22Rv1 (cell line): ENCODE measurements around the gene MEGF11.

Experiments
- H3K27ac ChIP-seq: fragments of 450-650 bp; 2 replicates; pipeline ENCODE4 v1.5.1; 2017
- CTCF ChIP-seq: fragments of 450-650 bp; IDR thresholded peaks from 2 replicates; pipeline ENCODE4 v1.5.1; 2017; ENCODE audit warnings: mild to moderate bottlenecking
- ZFX ChIP-seq: fragments of 450-650 bp; IDR thresholded peaks from 2 replicates; pipeline ENCODE4 v1.6.1; 2017; ENCODE audit warnings: antibody characterized with exemption, borderline replicate concordance

MEGF11 gene

DNA sequence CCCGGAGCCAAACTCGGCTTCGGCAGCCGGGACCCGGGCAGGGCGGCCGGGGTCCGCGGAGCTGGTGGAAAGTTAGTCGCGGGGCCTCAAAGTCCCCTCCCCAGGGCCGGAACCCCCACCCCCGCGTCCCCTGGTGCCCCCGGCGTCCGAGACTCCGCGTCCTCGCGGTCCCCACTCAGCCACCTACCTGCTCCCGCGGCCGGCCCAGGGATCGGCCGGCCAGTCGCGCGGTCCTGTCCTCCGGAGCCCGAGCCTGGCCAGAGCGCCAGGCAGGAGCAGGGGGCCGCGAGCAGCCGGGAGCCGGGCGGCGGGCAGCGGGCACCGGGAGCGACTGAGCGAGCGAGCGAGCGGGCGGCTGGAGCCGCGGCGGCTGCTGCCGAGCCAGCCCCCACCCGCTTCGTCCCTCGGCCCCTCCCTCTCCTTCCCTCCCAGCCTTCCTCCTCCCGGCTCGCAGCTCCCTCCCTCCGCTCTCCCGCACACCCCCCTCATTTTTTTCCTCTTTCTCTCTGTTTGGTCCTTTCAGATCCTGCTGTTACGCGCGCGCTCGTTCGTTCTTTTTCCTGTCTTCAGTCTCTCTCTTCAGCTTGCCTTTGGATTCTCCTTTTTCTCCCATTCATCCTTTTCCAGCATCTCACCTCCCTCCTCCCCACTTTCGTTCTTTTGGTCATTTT is at the start of gene MEGF11:
TSS of gene MEGF11 (minus strand) at position 333 of the 671 bp plus-strand sequence. CDS start 125,347 bp downstream, outside the sequence.
- TF ChIP-seq ZFX (no peak), CTCF (no peak)
- H3K27ac ChIP-seq, result no peak within 1 kb of the TSS

DNA sequence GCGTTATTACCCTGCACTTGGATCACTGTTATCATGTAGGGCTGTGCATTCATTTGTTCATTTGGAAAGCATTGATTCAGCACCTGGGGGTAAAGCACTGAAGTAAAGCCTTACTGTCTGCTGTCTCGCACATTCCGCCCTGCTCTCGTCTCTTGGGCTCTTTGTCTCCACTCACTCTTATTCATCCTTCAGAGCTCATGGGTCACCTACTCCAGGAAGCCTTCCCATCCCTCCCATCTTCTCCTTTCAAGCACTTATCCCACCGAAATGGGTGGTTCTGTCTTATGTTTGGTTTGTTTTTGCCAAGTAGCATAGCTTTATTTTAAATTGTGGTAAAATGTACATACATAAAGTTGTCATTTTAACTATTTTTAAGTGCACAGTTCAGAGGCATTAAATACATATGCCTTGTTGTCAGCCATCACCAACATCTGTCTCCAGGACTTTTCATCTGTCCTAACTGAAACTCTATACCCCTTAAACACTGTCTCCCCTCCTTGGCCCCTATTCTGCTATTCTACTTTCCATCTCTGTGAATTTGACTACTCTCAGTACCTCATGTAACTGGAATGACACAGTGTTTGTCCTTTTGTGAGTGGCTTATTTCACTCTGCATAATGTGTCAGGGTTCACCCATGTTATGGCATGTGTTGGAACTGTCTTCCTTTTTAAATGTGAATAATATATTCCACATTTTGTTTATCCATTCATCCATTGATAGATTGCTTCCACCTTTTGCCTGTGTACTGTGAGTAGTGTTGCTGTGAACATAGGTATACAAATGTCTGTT is 49.1 kb upstream of the MEGF11 start:
- TF ChIP-seq ZFX (no peak), CTCF (no peak)

DNA sequence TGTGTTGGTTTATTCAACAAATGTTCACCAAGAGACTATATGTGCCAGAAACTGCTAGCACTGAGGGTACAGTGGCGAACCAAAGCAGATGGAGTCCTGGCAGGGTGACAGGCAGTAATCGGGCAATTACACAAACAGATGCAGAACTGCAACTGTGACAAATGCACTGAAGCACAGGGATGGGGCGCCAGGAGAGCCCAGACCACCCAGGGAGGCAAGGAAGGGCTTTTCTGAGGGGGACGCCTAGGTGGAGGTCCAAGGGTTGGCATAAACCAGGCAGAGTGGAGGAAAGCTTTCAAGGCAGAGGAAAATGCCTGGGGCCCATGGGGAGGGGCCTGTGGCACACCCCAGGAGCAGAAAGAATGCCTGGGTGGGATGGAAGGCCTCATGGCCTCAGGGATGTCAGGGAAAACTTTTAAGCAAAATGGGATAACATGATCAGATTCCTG is 45.3 kb upstream of the MEGF11 start:
- no peak overlapping the region for H3K27ac ChIP-seq
- no peak for TF ChIP-seq CTCF
- TF ChIP-seq ZFX, result no peak

More for the DNA sequence above, 49.1 kb upstream of the MEGF11 start:
- no peak overlapping the region for H3K27ac ChIP-seq

- no peak for TF ChIP-seq ZFX
- TF ChIP-seq CTCF, result no peak
- H3K27ac ChIP-seq, result no peak overlapping the region
Measured at GRCh38 chr15:66296186-66296585, 42.6 kb upstream of the MEGF11 start.

DNA sequence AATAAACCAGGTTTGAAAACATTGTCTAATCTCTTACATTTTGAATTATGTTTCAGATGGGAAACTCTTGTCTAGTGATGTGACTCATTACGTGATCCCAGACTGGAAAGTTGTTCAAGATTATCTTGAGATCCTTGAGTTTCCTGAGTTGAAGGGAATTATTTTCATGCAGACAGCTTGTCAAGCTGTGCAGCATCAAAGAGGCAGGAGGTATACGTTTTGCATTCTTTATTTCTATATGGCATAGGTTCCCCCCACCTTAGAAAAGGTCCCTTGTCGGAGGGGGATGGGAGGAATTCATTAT is 41.3 kb upstream of the MEGF11 start:
- peak overlapping the region; percentile 83; the same call in 1 of the 2 replicates for H3K27ac ChIP-seq
- TF ChIP-seq CTCF (no peak), ZFX (no peak)

GRCh38 chr15:66294157-66294931 is 40.8 kb upstream of the MEGF11 start:
- H3K27ac ChIP-seq, result peak overlapping the region; percentile 83
- TF ChIP-seq ZFX, result no peak
- TF ChIP-seq CTCF, result no peak
